Chondrocyte (in vitro differentiated cells): ENCODE measurements around the gene TYSND1. TPM values are rescaled to one million over a fixed set of nuclear protein-coding genes. Genes with fewer than 3 reads are reported as not detected.

Experiments
- DNase-seq: peaks from one replicate; pipeline ENCODE4 v3.0.0; 2021; ENCODE audit warnings: mixed read lengths, low spot score
- H3K27ac Mint-ChIP-seq: one replicate; pipeline ENCODE4 v1.8.0; 2021; ENCODE audit warnings: mild to moderate bottlenecking, moderate library complexity, mixed read lengths; ENCODE audit not compliant: unreplicated experiment
- H3K27me3 Mint-ChIP-seq: 2 replicates; pipeline ENCODE4 v1.8.0; 2021; ENCODE audit warnings: low read depth, mixed read lengths
- H3K36me3 Mint-ChIP-seq: 2 replicates; pipeline ENCODE4 v1.8.0; 2021; ENCODE audit warnings: low read depth, mixed read lengths
- H3K4me1 Mint-ChIP-seq: 2 replicates; pipeline ENCODE4 v1.8.0; 2021; ENCODE audit warnings: low read depth, mild to moderate bottlenecking, mixed read lengths
- H3K4me3 Mint-ChIP-seq: one replicate; pipeline ENCODE4 v1.8.0; 2021; ENCODE audit warnings: mild to moderate bottlenecking, moderate library complexity, mixed read lengths; ENCODE audit not compliant: unreplicated experiment
- H3K9me3 Mint-ChIP-seq: 2 replicates; pipeline ENCODE4 v1.8.0; 2021; ENCODE audit warnings: low read depth, mixed read lengths
- total RNA-seq: library from RNA; stranded (reverse); gene quantifications from 3 replicates; pipeline ENCODE4 v1.2.1, GENCODE V29; 2021
- TF ChIP-seq, protein P1 (sequence below): fragments of 200-600 bp; sonication (generic); IDR thresholded peaks from 2 replicates; pipeline ENCODE4 v1.5.0; 2021; ENCODE audit warnings: antibody characterized with exemption, mild to moderate bottlenecking, moderate library complexity

The TYSND1 gene
- total RNA-seq, 1 donor from 2014 or later, result 9.4 TPM

DNA sequence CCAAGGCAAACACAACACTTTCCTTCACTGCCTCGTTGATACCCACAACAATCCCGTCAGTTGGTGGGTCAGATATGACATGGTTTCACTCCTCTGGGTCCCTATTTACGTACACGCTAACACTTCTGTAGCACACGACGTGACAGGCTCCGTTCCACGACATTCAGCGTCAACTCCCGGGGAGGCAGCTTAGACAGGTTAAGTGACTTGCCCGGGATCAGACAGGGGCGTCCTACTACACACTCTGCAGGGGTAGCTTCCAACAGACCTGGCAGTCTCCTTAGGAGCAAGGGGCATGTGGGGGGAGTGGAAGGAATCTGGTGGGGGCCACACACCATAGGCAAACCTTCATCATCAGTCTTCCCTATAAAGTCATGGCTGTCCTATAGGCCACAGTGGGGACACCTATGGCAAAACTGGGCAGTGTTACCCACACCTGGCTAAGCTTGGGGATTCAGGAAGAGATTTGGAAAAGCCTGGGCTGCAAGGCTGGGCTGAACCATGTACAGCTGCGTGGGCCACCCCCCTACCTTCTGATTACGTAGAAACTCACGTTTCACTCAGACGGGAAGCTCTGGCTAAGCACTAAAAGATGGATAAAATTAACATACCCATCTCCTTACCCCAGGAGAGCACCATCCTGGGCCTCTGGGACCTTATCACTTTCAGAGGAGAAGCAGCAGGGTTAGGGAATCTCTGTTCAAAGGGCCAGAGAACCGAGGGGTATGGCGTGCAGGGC, 2.0 kb downstream of the TYSND1 start:
- Mint-ChIP-seq H3K4me1 (peaks cover 31% of the 10 kb centered on the region), H3K36me3 (peaks cover 1% of the 10 kb centered on the region), H3K9me3 (no peaks in the 10 kb centered on the region), H3K4me3 (peak overlapping the region; percentile 83), H3K27ac (no peak overlapping the region), H3K27me3 (no peaks in the 10 kb centered on the region)
- TF ChIP-seq, protein P1, sequence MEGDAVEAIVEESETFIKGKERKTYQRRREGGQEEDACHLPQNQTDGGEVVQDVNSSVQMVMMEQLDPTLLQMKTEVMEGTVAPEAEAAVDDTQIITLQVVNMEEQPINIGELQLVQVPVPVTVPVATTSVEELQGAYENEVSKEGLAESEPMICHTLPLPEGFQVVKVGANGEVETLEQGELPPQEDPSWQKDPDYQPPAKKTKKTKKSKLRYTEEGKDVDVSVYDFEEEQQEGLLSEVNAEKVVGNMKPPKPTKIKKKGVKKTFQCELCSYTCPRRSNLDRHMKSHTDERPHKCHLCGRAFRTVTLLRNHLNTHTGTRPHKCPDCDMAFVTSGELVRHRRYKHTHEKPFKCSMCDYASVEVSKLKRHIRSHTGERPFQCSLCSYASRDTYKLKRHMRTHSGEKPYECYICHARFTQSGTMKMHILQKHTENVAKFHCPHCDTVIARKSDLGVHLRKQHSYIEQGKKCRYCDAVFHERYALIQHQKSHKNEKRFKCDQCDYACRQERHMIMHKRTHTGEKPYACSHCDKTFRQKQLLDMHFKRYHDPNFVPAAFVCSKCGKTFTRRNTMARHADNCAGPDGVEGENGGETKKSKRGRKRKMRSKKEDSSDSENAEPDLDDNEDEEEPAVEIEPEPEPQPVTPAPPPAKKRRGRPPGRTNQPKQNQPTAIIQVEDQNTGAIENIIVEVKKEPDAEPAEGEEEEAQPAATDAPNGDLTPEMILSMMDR, result no peak
- DNase-seq, result no peak

- Mint-ChIP-seq H3K9me3 (no peaks in the 10 kb centered on the region), H3K36me3 (peaks cover 4% of the 10 kb centered on the region), H3K4me3 (no peak overlapping the region), H3K4me1 (peaks cover 20% of the 10 kb centered on the region), H3K27me3 (no peaks in the 10 kb centered on the region), H3K27ac (no peak overlapping the region)
- no peak for DNase-seq
- TF ChIP-seq, protein P1, result no peak
Measured at GRCh38 chr10:70142555-70142954, 3.9 kb downstream of the TYSND1 start.

DNA sequence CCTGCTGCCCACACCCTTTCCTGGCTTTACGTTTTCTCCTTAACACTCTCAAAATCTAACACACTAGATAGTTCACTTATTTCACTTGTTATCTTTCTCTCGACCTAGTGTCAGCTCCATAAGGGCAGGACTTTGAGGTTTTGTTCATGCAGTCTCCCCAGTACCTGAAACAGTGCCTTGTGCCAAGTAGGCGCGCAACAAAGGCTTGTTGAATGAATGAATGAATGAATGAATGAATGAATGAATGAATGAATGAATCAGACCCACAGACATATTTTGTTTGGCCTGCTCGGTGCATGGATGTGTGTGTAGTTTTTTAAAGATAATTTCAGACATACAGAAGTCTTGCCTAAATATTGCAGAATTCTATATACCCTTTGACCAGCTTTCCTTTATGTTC, 6.2 kb downstream of the TYSND1 start:
- no peaks in the 10 kb centered on the region for H3K9me3 Mint-ChIP-seq
- no peak for DNase-seq
- H3K27ac Mint-ChIP-seq, result no peak overlapping the region
- H3K4me3 Mint-ChIP-seq, result no peak overlapping the region
- H3K4me1 Mint-ChIP-seq, result peaks cover 10% of the 10 kb centered on the region
- peaks cover 8% of the 10 kb centered on the region for H3K36me3 Mint-ChIP-seq
- TF ChIP-seq, protein P1, result no peak
- H3K27me3 Mint-ChIP-seq, result no peaks in the 10 kb centered on the region

- DNase-seq, result no peak
- no peaks in the 10 kb centered on the region for H3K27me3 Mint-ChIP-seq
- H3K4me3 Mint-ChIP-seq, result no peak overlapping the region
- H3K4me1 Mint-ChIP-seq, result peaks cover 6% of the 10 kb centered on the region
- TF ChIP-seq, protein P1, result no peak
- H3K27ac Mint-ChIP-seq, result no peak overlapping the region
- peaks cover 9% of the 10 kb centered on the region for H3K36me3 Mint-ChIP-seq
- H3K9me3 Mint-ChIP-seq, result no peaks in the 10 kb centered on the region
Measured at GRCh38 chr10:70139997-70140250, 6.6 kb downstream of the TYSND1 start.

GRCh38 chr10:70139151-70139996, 7.1 kb downstream of the TYSND1 start:
- TF ChIP-seq, protein P1, result no peak
- no peak for DNase-seq
- Mint-ChIP-seq H3K27me3 (no peaks in the 10 kb centered on the region), H3K4me3 (no peak overlapping the region), H3K27ac (no peak overlapping the region), H3K9me3 (no peaks in the 10 kb centered on the region), H3K36me3 (peaks cover 9% of the 10 kb centered on the region), H3K4me1 (peaks cover 2% of the 10 kb centered on the region)
